ENCODE data around the gene PMM2. TPM values are rescaled to one million over a fixed set of nuclear protein-coding genes. Genes with fewer than 3 reads are reported as not detected.
A peak's percentile ranks its signal among the peaks of the same experiment; 100 is the strongest.

The PMM2 gene
- total RNA-seq, 6 experiments from 2014 or later = 18.6 to 47.8 (median 39.0) TPM

DNA sequence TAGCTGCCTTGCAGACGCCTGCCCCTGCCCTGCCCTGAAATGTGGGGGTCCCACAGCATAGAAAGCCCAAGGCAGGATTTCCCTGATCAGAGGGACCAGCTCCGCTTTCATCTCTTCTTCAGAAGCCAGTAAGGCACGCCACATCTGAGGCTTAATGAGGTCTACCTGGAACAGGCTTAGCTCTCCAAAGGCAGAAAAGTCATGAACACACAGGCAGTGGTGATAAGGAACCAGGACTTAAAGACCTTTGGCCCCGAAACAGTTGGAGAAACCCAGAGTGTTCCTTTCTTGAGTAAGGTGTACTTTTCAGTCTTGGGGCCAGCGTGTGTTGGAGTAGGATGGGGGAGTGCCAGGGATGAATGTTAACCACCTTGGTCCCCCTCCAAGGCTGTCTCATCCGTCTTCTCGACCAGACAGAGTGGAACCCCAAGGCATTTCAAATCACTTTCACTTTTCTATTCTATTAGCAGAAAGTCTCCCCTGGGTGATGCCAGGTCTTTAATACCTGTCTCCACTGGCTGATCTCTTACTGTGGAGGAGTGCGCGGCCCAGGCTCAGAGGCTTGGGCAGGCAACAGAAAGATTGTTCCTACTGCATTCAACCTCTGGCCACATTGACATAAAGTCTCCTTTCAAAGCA is 44.1 kb upstream of the PMM2 start:
- no peak overlapping the region for H3K4me3 ChIP-seq
- ATAC-seq (no peak), DNase-seq (no peak)
- H3K4me1 ChIP-seq = no peaks in the 10 kb centered on the region
- WGBS (ENCODE audit: insufficient coverage, low coverage, low lambda C conversion rate, missing lambda C conversion rate) = 66% methylated on average over 8 of the region's 9 CpGs
- H3K36me3 ChIP-seq = peaks cover 4 to 64% (median 34%) of the 10 kb centered on the region in 4 donors
- no peaks in the 10 kb centered on the region for H3K27me3 ChIP-seq
- H3K9me3 ChIP-seq = no peaks in the 10 kb centered on the region
- no peak for TF ChIP-seq POLR2A (IDR thresholded peaks at IDR 0.05)
- TF ChIP-seq, protein P1, sequence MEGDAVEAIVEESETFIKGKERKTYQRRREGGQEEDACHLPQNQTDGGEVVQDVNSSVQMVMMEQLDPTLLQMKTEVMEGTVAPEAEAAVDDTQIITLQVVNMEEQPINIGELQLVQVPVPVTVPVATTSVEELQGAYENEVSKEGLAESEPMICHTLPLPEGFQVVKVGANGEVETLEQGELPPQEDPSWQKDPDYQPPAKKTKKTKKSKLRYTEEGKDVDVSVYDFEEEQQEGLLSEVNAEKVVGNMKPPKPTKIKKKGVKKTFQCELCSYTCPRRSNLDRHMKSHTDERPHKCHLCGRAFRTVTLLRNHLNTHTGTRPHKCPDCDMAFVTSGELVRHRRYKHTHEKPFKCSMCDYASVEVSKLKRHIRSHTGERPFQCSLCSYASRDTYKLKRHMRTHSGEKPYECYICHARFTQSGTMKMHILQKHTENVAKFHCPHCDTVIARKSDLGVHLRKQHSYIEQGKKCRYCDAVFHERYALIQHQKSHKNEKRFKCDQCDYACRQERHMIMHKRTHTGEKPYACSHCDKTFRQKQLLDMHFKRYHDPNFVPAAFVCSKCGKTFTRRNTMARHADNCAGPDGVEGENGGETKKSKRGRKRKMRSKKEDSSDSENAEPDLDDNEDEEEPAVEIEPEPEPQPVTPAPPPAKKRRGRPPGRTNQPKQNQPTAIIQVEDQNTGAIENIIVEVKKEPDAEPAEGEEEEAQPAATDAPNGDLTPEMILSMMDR (IDR thresholded peaks at IDR 0.05) = no peak
- no peak overlapping the region for H3K27ac ChIP-seq
- intact Hi-C loops (cut with DNase I) = no loop called here

DNA sequence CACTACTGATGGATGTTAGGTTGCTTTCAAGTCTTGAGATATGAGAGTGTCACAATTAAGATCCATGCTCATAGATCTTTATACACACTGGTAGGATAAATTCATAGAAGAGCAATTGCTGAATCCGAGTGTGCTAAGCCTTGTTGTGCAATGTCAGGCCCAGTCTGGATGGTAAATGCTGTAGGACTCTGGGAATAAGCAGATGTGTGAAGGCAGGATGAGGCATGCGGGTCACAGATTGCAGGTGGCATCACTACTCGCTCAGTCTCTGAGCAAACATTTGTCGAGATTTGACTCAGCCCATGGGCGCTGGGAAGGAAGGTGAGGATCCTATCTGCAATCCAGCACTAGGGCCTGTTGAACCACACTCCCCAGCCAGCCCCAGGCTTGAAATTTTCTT is 40.9 kb upstream of the PMM2 start:
- no peaks in the 10 kb centered on the region for H3K9me3 ChIP-seq
- H3K4me1 ChIP-seq = no peaks in the 10 kb centered on the region
- 77% methylated on average over 4 of the region's 5 CpGs for WGBS (ENCODE audit: insufficient coverage, low coverage, low lambda C conversion rate, missing lambda C conversion rate)
- H3K4me3 ChIP-seq = no peak overlapping the region
- ATAC-seq (no peak), DNase-seq (no peak)
- H3K27me3 ChIP-seq = no peaks in the 10 kb centered on the region
- H3K27ac ChIP-seq = no peak overlapping the region
- H3K36me3 ChIP-seq = peaks cover 0 to 52% (median 26%) of the 10 kb centered on the region in 4 donors
- TF ChIP-seq, protein P1 (IDR thresholded peaks at IDR 0.05) = no peak
- TF ChIP-seq POLR2A (IDR thresholded peaks at IDR 0.05) = no peak
- intact Hi-C loops (cut with DNase I) = no loop called here

DNA sequence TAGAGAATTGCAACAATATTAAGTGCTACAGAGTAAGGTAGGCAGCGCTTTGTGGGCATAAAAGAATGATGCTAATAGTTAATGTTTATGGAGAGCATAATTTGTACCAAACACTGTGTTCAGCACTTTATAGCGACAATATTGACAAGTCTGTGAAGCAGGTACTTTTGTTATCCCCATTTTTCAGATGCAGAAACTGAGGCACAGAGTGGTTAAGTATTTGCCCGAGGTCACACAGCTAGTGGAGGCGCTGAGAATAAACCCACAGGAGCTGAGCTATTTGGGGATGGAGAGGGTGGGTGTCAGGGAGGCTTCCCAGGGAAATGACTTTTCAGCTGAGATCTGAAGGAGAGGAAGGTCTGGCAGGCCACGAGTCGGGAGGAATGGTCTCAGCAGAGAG is 39.6 kb upstream of the PMM2 start:
- no peaks in the 10 kb centered on the region for H3K27me3 ChIP-seq
- no peaks in the 10 kb centered on the region for H3K4me1 ChIP-seq
- no peak for TF ChIP-seq POLR2A (IDR thresholded peaks at IDR 0.05)
- TF ChIP-seq, protein P1 (IDR thresholded peaks at IDR 0.05) = no peak
- H3K4me3 ChIP-seq = no peak overlapping the region
- ATAC-seq = no peak
- 95% methylated on average over 5 of the region's 6 CpGs for WGBS (ENCODE audit: insufficient coverage, low coverage, low lambda C conversion rate, missing lambda C conversion rate)
- H3K36me3 ChIP-seq = peaks cover 0 to 42% (median 22%) of the 10 kb centered on the region in 4 donors
- no peaks in the 10 kb centered on the region for H3K9me3 ChIP-seq
- DNase-seq = no peak
- intact Hi-C loops (cut with DNase I) = no loop called here
- H3K27ac ChIP-seq = no peak overlapping the region

DNA sequence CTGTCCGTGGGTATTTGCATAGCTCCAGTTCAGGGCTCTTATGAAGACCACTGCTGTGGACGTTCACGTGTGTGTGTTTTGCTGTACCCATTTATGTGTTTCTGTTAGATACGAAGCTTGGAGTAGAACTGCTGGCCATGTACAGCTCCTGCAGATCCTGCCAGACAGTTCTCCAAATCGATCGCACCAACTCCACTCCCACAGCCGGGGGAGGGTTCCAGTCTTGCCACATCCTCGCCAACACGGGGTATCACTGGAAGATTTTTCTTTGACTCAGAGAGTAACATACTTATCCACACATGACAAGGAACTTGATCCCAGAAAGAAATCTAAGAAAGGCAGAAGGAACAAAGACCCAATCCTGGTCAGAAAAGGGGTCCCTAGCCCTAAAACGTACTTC is 37.6 kb upstream of the PMM2 start:
- Histone ChIP-seq H3K4me3 (no peak overlapping the region), H3K9me3 (no peaks in the 10 kb centered on the region), H3K27ac (no peak overlapping the region), H3K36me3 (peaks cover 0 to 47% (median 22%) of the 10 kb centered on the region in 4 donors), H3K4me1 (no peaks in the 10 kb centered on the region), H3K27me3 (no peaks in the 10 kb centered on the region)
- ATAC-seq (peak in 1 of 4 donors; percentile 8), DNase-seq (no peak)
- no peak for TF ChIP-seq POLR2A (IDR thresholded peaks at IDR 0.05)
- TF ChIP-seq, protein P1 (IDR thresholded peaks at IDR 0.05) = no peak
- 52% methylated on average over 2 of the region's 10 CpGs for WGBS (ENCODE audit: insufficient coverage, low coverage, low lambda C conversion rate, missing lambda C conversion rate)
- intact Hi-C loops (cut with DNase I) = no loop called here
